ENCODE data around the gene CACFD1.

GRCh38 chr9:133477992-133478850 is 18.4 kb downstream of the CACFD1 start:
- no peak for TF ChIP-seq CTCF (conservative IDR thresholded peaks at IDR 0.05; ENCODE audit: low read depth in 2 of 2)
- no peak for TF ChIP-seq POLR2AphosphoS5 (IDR thresholded peaks at IDR 0.05; ENCODE audit: low read depth)
- TF ChIP-seq EZH2 (IDR thresholded peaks at IDR 0.05; ENCODE audit: low read depth, unreplicated experiment), result no peak
- TF ChIP-seq, protein P1, sequence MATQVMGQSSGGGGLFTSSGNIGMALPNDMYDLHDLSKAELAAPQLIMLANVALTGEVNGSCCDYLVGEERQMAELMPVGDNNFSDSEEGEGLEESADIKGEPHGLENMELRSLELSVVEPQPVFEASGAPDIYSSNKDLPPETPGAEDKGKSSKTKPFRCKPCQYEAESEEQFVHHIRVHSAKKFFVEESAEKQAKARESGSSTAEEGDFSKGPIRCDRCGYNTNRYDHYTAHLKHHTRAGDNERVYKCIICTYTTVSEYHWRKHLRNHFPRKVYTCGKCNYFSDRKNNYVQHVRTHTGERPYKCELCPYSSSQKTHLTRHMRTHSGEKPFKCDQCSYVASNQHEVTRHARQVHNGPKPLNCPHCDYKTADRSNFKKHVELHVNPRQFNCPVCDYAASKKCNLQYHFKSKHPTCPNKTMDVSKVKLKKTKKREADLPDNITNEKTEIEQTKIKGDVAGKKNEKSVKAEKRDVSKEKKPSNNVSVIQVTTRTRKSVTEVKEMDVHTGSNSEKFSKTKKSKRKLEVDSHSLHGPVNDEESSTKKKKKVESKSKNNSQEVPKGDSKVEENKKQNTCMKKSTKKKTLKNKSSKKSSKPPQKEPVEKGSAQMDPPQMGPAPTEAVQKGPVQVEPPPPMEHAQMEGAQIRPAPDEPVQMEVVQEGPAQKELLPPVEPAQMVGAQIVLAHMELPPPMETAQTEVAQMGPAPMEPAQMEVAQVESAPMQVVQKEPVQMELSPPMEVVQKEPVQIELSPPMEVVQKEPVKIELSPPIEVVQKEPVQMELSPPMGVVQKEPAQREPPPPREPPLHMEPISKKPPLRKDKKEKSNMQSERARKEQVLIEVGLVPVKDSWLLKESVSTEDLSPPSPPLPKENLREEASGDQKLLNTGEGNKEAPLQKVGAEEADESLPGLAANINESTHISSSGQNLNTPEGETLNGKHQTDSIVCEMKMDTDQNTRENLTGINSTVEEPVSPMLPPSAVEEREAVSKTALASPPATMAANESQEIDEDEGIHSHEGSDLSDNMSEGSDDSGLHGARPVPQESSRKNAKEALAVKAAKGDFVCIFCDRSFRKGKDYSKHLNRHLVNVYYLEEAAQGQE (IDR thresholded peaks at IDR 0.05; ENCODE audit: unreplicated experiment), result no peak
- no peak for TF ChIP-seq EZH2phosphoT487 (IDR thresholded peaks at IDR 0.05; ENCODE audit: unreplicated experiment)
- no peak for TF ChIP-seq CREB1 (CRISPR knock-in tag; IDR thresholded peaks at IDR 0.05; ENCODE audit: low read depth)
- no peak for TF ChIP-seq JUNB (IDR thresholded peaks at IDR 0.05; ENCODE audit: unreplicated experiment)
- no peak for TF ChIP-seq ETS1 (IDR thresholded peaks at IDR 0.05)
- TF ChIP-seq NANOG (IDR thresholded peaks at IDR 0.05; ENCODE audit: borderline replicate concordance), result no peak
- TF ChIP-seq ZNF114 (CRISPR knock-in tag; IDR thresholded peaks at IDR 0.05), result no peak
- no peak for TF ChIP-seq ZNF331 (CRISPR knock-in tag; IDR thresholded peaks at IDR 0.05; ENCODE audit: low read depth)
- TF ChIP-seq, protein P2, sequence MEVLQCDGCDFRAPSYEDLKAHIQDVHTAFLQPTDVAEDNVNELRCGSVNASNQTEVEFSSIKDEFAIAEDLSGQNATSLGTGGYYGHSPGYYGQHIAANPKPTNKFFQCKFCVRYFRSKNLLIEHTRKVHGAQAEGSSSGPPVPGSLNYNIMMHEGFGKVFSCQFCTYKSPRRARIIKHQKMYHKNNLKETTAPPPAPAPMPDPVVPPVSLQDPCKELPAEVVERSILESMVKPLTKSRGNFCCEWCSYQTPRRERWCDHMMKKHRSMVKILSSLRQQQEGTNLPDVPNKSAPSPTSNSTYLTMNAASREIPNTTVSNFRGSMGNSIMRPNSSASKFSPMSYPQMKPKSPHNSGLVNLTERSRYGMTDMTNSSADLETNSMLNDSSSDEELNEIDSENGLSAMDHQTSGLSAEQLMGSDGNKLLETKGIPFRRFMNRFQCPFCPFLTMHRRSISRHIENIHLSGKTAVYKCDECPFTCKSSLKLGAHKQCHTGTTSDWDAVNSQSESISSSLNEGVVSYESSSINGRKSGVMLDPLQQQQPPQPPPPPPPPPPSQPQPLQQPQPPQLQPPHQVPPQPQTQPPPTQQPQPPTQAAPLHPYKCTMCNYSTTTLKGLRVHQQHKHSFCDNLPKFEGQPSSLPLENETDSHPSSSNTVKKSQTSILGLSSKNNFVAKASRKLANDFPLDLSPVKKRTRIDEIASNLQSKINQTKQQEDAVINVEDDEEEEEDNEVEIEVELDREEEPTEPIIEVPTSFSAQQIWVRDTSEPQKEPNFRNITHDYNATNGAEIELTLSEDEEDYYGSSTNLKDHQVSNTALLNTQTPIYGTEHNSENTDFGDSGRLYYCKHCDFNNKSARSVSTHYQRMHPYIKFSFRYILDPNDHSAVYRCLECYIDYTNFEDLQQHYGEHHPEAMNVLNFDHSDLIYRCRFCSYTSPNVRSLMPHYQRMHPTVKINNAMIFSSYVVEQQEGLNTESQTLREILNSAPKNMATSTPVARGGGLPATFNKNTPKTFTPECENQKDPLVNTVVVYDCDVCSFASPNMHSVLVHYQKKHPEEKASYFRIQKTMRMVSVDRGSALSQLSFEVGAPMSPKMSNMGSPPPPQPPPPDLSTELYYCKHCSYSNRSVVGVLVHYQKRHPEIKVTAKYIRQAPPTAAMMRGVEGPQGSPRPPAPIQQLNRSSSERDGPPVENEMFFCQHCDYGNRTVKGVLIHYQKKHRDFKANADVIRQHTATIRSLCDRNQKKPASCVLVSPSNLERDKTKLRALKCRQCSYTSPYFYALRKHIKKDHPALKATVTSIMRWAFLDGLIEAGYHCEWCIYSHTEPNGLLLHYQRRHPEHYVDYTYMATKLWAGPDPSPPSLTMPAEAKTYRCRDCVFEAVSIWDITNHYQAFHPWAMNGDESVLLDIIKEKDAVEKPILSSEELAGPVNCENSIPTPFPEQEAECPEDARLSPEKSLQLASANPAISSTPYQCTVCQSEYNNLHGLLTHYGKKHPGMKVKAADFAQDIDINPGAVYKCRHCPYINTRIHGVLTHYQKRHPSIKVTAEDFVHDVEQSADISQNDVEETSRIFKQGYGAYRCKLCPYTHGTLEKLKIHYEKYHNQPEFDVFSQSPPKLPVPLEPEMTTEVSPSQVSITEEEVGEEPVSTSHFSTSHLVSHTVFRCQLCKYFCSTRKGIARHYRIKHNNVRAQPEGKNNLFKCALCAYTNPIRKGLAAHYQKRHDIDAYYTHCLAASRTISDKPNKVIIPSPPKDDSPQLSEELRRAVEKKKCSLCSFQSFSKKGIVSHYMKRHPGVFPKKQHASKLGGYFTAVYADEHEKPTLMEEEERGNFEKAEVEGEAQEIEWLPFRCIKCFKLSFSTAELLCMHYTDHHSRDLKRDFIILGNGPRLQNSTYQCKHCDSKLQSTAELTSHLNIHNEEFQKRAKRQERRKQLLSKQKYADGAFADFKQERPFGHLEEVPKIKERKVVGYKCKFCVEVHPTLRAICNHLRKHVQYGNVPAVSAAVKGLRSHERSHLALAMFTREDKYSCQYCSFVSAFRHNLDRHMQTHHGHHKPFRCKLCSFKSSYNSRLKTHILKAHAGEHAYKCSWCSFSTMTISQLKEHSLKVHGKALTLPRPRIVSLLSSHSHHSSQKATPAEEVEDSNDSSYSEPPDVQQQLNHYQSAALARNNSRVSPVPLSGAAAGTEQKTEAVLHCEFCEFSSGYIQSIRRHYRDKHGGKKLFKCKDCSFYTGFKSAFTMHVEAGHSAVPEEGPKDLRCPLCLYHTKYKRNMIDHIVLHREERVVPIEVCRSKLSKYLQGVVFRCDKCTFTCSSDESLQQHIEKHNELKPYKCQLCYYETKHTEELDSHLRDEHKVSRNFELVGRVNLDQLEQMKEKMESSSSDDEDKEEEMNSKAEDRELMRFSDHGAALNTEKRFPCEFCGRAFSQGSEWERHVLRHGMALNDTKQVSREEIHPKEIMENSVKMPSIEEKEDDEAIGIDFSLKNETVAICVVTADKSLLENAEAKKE (CRISPR knock-in tag; IDR thresholded peaks at IDR 0.05), result no peak

Data from GM23338 (cell line).